ENCODE measurements around the gene HCN1.
"Not testable (repeated sequence)": the region's sequence is repeated elsewhere in the genome, so short reads cannot be mapped to it uniquely, and the experiment has no call there.

Gene HCN1

DNA sequence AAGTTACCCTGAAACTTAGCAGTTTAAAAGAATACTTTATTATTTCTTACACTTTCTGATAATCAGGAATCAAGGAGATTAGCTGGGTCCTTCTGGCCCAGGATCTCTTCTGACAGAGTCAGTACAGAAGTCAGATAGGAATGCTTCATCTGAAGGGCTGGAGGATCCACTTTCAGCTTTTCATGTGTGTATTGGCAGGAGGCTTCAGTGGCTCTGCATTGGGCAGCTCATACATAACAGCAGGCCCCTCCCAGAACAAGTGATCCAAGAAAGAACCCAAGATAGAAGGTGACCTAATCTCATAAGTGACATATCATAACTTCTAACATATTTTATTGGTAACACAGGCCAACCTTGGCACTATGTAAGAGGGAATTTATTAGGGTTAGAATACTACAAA, 258.4 kb downstream of the HCN1 start:
- DNase-seq (ENCODE audit: low read depth in 2 of 2, low spot score in 1 of 2) = no peak

DNA sequence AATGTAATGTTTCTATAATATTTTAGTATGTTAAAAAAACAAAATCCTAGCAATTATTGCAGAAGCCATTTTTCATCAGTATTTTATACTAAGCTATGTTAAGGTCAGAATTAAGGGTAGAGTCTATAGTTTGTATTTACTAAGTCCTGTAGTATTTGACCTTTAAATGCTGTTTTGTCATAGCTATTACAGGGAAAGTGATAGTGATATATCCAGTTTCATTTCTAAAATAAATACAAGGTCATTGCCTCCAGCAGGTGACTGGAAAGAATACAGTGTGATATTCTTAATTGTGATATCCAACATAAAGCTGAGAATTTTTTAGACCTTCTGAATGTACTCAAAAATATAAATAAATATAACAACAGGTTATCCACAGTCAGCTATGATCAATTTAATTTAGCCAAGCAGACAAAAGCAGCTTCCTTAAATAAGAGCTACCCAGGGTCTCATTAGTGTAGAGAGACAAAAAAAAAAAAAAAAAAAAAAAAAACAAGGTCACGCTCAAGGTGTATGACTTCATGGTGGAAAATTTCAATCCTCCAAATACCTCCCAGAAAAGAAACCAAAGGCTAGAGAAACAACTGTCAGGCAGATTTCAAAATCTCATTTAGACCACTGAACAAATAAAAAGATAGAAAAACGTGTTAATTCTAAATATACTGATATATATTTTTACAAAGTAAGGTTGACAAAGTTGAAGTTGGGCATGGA, 278.7 kb downstream of the HCN1 start:
- DNase-seq (ENCODE audit: low read depth in 2 of 2, low spot score in 1 of 2) = no peak

DNA sequence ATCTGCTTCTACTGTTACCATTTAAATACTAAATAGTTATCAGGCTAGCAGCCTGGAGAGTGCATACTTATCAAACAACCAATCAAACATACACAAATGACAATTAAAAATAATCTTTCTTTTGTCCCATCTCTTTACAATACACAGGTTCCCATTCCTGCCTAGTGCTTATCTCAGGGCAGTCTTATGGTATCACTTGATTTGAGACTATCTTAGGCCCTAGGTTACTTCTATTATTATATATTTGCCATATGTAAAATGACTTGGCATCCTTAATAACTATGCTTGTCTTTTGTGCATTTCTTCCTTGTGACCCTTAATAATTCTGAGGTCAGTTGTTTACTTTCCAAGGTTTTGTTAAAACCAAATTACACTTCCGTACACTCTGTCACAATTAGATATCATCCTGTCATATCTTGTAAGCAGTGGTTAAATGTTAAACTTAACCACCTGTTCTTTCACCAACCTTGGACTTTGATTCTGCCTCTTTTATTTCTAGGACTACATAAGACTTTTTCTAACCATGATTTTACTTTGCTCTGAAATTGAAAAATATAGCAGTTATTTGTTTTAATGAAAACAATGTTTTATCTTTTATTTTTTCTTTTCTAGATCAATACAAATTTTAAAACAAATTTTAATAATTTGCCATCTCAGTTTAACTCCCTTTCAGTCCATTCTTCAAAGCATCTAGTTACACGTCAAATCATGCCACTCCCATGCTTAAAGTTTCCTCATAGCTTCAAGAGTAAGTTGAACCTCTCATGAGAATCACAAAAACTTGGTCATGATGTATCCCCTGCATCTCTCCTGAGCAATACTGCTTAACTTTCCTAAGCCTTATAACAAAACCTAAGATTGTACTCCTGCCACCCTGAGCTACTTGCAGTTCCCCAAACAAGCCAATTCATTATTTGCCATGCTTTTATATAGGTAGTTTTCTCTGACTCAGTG, 281.3 kb downstream of the HCN1 start:
- DNase-seq (ENCODE audit: low read depth in 2 of 2, low spot score in 1 of 2) = no peak

DNA sequence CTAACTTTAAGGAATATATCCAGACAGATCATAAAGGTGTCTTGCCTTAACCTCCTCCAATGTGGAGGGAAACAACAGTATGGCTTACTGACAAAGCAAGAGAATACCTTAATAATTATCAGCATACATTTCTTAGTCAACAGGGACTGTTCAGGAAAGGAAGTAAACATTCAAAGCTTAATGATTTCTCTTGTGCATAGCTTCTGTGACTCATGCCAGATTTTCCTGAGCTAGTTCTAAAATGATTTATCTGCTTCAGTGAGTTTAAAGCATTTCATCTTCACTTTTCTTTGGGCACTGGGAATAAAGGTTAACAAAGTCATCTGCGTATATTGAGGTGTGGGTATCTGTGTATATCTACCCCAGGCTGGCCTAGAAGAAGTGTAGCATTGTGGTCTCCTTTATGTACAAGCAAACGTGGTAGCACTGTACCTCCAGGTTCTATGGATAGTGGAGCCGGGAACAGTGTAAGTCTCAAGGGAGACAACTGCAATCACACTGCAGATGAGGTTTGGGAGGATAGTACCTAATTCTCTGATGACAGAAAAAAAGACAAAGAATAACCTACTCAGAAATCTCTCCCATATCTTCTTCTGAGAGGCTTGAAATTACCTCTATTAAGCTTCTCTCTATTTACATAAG, 284.1 kb downstream of the HCN1 start:
- DNase-seq (ENCODE audit: low read depth in 2 of 2, low spot score in 1 of 2) = no peak

DNA sequence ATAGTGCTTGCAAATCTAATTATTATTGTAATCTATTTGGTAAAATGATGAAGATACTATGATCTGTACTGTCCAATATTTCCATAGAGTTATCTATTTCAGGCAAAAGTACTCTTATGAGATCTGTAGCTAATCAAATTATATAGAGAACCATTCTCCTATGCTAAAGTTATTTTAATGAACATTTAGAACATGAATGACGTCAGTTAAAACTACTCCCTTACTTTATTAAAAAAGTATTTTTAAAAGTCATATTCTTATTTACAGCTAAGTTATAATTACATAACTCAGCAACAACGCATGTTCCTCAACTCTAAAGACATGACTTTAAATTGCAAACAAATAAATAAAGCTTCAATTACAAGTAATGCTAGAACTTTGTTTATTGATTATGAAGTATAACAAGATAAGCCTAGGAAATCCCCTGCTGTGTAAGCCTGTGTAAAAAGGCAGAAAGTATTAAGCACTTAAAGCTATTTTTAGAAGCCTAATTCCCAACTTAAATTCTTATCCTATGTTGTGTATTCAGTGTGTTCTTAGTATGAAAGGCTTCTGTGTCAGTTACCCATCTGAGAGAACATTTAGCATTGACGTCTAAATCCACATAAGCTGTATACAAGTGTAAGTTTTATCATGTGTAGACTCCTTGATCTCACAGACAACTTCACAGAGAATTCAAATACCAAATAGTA, 285.7 kb downstream of the HCN1 start:
- no peak for DNase-seq (ENCODE audit: low read depth in 2 of 2, low spot score in 1 of 2)

DNA sequence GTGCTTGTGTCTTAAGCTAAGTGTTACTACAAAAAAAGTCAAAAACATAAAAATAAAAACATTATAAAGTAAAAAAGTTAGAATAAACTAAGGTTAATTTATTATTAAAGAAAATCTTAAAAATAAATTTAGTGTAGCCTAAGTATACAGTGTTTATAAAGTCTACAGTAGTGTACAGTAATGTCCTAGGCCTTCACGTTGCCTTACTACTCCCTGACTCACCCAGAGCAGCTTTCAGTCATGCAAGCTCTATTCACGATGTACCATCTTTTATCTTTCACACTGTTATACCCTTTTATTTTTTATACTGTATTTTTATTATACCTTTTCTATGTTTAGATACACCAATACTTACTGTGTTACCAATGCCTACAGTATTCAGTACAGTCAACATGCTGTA, 288.1 kb downstream of the HCN1 start:
- no peak for DNase-seq (ENCODE audit: low read depth in 2 of 2, low spot score in 1 of 2)

DNA sequence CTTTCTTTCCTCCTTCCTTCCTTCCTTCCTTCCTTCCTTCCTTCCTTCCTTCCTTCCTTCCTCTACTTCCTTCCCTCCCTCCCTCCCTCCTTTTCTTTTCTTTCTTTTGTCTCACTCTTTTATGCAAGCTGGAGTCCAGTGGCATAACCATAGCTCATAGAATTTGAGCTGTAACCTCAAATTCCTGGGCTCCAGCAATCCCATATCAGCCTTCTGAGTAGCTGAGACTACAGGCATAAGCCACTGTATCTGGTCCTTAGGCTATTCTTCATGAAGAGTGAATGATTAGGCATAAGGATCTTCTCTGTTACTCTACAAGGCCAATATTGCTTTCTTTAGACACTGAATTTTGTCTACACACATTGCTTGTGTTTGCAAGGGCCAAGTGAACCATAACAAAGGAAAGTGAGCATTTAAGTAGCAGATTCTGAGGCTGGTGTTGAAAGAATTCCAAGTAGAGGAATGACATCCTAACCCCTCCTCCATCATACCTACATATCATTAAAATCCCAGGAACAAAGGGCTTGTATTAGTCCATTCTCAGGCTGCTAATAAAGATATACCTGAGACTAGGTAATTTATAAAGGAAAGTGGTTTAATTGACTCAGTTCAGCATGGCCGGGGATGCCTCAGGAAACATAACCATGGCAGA, 293.2 kb downstream of the HCN1 start:
- no peak for DNase-seq (ENCODE audit: low read depth in 2 of 2, low spot score in 1 of 2)

DNA sequence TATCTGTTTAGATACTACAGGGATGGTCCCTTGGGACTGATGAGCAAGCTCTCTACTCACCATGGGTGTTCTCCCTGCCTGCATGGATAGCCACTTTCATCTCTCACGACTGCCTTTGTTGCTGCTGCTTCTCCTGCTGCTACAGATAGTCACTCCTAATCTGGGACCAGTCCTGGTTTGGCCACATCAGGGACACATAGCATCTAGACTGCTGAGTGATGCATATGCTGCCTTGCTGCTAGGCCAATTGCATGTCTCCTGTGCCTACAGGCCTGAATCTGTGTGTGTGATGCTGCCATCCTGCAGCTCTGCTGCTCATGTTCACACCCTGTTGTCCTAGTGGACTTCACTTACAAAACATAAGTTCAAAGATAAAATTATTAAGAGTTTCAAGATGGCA, 297.1 kb downstream of the HCN1 start:
- DNase-seq (ENCODE audit: low read depth in 2 of 2, low spot score in 1 of 2) = no peak

DNA sequence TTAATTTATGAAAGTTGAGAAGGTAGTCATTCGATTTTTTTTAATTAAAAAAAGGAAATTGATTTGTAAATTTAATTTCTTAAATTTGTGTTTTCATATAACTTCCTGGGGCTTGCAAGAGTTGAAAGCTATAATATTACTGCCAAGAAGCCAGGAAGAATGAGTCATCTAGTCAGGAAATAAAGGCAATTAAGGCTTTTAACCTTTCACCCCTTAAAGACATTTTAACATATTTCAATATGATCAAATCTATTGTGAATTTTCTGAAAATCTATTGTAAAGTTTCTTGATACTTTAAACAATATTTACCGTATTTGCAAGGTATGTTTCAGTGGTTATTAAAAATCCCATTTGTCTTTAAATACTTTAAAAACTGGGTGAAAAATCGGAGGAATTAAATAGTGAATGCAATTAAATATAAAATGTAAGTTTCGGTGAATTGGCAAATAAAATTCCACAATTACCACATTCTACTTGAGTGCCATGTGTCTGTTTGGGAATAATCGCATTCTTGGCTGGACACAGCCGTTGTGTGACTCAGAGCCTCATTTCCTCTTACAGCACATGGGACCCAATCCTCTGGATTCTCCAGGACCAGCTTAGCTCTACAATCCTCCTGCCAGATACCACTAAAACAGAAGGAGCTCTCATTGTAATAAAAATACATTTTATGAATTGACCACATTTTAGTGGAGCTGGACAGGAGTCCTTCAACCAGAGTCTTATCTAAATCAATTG, 310.7 kb downstream of the HCN1 start:
- no peak for DNase-seq (ENCODE audit: low read depth in 2 of 2, low spot score in 1 of 2)

DNA sequence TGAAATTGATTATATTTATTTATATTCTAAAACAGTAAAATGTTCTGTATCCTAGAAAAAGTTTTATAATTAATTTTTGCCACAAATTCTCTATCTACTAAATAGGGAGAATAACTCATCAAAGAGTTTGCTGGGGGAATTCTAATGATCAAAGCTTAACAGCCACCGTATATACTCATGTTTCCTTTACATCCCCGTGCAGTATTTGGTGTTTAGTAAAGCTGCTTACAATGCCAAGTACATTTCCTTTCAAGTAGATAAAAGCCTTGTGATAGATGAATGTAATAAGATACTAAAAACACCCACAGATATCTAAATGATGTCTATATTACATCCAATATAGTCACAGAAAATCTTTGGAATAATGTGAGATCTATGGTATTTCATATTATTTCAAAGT, 312.2 kb downstream of the HCN1 start:
- no peak for DNase-seq (ENCODE audit: low read depth in 2 of 2, low spot score in 1 of 2)

DNA sequence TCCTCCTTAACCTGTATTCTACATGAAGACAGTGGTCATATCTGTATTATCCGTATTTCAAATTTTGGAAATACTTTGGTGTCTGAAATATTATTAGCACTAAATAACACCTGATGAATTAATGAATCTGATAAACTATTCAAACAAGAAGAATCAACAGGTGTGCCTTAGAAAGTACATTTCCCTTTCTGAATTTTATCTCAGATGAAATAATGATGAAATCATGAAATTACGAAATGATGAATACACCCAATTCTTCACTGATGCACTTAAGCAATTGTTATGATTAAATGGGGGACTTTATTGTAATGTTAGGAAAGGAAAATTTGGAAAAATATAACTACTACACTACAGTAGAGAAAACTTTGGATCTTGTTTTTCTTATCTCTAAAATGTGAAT, 313.6 kb downstream of the HCN1 start:
- no peak for DNase-seq (ENCODE audit: low read depth in 2 of 2, low spot score in 1 of 2)

DNA sequence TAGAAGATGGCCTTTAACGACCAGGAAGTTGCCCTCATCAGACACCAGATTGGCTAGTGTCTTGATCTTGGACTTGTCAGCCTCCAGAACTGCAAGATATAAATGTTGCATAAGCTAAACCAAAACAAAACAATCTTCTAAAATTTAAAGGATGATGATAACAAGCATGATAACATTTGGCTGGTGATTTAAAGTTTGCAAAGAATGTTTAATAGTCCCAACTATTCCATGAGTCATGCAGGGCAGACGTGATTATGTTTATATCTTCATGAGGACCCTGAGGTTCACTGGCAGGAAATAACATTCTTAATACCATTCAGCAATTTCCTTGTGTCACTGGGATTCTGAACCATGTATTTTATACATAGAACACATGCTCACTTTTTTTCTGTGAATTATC, 319.8 kb downstream of the HCN1 start:
- DNase-seq (ENCODE audit: low read depth in 2 of 2, low spot score in 1 of 2) = no peak

DNA sequence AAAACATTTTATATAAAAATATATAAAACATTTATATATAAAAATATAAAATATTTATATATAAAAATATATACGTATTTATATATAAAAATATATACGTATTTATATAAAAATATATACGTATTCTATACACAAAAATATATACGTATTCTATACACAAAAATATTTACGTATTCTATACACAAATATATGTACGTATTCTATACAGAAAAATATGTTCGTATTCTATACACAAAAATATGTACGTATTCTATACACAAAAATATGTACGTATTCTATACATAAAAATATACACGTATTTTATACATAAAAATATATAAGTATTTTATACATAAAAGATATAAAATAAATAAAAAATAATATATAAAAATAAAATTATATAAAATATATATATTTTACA, 323.6 kb downstream of the HCN1 start:
- no peak for DNase-seq (ENCODE audit: low read depth in 2 of 2, low spot score in 1 of 2)

DNA sequence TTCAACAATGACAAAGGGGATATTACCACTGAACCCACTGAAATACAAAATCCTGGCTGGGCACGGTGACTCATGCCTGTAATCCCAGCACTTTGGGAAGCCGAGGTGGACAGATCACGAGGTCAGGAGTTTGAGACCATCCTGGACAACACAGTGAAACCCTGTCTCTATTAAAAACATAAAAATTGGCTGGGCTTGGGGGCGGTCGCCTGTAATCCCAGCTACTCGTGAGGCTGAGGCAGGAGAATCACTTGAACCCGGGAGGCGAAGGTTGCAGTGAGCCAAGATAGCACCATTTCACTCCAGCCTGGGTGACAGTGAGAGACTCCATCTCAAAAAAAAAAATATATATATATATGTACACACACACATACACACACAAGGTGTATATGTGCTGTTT, 324.8 kb downstream of the HCN1 start:
- not testable (repeated sequence) for DNase-seq (ENCODE audit: low read depth in 2 of 2, low spot score in 1 of 2)

DNA sequence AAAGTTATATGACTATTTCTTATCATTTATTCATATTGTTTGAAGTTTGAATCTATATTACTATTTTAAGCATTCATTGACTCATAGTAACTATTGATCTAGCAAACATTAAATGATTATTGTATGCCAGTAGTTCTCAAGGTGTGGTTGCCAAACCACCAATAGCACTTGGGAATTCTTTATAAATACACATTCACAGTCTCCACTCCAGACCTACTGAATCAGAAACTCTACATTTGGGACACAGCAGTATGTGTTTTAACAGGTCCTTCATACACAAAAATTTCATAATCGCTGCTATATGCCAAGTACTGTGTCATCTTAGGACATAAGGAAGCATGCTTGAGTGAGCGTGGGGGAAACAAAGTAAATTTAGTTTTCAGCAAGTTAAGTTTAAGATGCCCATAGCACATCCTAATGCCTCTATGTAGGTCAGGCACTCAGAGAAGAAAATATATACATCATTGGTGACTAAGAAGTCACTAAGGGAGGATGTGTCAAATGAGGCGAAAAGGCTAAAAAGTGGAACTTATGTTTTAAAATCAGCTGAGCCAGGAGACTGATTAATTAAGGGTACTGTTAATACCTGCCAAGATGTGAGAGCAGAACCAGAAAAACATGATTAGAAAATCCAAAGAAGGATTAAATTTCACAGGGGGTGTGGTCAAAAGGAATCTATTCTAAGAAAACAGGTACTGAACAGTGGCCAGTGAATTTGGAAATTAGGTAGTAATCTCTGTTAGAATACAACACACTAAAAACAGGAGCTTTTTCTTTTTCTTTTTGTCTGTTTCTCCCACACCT, 340.8 kb downstream of the HCN1 start:
- no peak for DNase-seq (ENCODE audit: low read depth in 2 of 2, low spot score in 1 of 2)

DNA sequence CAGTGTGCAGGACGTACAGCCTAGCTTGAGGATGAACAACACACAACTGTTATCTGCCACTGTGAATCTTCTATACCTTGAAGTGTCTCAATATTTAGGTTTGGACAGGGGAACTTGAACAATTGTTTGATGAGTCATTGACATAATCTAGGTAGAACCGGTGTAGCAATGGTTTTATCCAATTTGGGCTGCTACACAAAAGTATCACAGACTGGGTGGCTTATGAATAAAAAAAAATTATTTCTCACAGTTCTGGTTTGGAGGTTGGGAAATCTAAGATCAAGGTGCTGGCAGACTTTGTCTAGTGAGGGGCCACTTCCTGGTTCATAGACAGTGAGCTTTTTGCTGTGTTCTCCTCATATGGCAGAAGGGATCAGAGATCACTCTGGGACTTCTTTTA, 359.7 kb downstream of the HCN1 start:
- DNase-seq (ENCODE audit: low read depth in 2 of 2, low spot score in 1 of 2) = no peak

DNA sequence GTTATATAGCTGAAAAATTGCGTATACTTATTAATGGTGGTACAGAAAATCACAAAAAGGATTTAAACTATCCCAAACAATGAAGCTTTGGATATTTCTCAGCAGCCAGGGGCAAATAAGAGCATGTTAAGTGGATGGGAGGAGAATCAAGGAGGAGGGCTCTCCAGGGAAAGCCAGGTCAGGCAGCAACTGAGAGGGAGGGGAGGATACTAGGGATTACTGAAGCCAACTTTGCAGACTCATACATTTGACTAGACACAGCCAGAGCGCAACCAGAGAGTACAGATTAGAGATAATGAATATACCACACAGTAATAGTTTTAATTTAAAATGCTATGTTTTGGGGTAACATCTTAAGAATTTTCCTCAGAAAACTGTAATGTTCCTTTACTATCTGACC, 360.2 kb downstream of the HCN1 start:
- DNase-seq (ENCODE audit: low read depth in 2 of 2, low spot score in 1 of 2) = no peak

DNA sequence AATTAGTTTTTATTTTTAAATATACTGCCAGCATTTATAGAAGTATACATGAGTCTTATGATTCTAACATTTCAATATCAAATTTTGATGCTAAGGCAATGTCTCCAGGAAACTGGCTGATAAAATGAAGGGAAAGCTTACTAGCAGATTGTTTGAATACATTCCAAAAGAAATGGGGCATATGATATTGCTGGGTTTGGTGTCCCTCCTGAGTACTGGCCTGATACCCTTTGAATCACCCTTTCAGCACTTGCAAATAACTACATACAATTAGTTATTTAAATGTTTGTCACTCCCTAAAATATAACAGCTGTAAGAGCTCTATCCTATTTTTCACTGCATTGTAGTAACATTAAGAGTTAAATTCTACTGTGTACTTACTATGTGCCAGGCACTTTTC, 360.8 kb downstream of the HCN1 start:
- no peak for DNase-seq (ENCODE audit: low read depth in 2 of 2, low spot score in 1 of 2)

DNA sequence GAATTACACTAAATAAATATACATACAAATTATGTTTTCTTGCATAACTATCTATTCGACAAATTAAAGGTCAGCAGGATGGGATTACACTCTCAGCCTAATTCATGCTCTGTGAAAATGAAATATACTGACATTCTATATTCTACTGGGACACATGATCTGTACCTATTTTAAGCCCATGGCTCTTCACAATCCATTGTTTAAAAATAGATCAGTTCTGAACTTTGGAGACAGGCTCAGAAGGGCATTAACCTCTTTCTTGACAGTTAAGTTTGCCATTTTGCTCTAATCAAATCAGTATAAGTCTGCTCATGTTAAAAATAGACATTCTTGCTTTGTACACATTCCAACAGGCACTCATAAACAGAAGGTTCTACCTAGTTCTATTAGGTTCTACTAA, 361.2 kb downstream of the HCN1 start:
- no peak for DNase-seq (ENCODE audit: low read depth in 2 of 2, low spot score in 1 of 2)

Data from stimulated activated CD8-positive, alpha-beta memory T cell treated with anti-CD3 and anti-CD28 coated beads, Interleukin-4, amount 100 ng/mL, for 4 hours (primary cell).